HG03575 (cell line): Measurements from ENCODE around the gene CECR2.
"Not testable (repeated sequence)": the region's sequence is repeated elsewhere in the genome, so short reads cannot be mapped to it uniquely, and the experiment has no call there.

Experiments used
- ATAC-seq: cut with Tn5 transposase; IDR thresholded peaks from one replicate; pipeline ENCODE4 v1.9.1; 2021; ENCODE audit not compliant: unreplicated experiment, insufficient number of reproducible peaks, low FRiP score; ENCODE audit errors: extremely low read depth

Gene CECR2

DNA sequence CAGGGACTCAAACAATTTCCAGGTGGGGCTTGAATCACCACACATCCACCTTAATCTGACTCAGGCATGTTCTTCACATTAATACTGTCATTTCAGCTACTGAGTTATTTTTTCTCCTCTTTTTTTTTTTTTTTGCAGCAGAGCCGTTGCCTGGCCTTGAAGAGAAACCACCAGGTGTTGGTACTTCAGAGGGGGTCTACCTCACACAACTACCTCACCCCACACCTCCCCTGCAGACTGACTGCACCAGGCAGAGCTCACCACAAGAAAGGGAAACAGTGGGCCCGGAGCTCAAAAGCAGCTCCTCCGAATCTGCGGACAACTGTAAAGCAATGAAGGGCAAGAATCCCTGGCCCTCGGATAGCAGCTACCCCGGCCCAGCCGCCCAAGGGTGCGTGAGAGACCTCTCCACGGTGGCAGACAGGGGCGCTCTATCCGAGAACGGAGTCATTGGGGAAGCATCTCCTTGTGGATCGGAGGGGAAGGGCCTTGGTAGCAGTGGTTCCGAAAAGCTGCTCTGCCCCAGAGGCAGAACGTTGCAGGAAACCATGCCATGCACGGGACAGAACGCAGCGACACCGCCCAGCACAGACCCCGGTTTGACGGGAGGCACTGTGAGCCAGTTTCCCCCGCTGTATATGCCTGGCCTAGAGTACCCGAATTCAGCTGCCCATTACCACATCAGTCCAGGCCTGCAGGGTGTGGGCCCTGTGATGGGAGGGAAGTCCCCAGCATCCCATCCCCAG lies 178.9 kb downstream of the CECR2 start:
- ATAC-seq = no peak

GRCh38 chr22:17548756-17549035 lies 179.4 kb downstream of the CECR2 start:
- ATAC-seq = no peak

DNA sequence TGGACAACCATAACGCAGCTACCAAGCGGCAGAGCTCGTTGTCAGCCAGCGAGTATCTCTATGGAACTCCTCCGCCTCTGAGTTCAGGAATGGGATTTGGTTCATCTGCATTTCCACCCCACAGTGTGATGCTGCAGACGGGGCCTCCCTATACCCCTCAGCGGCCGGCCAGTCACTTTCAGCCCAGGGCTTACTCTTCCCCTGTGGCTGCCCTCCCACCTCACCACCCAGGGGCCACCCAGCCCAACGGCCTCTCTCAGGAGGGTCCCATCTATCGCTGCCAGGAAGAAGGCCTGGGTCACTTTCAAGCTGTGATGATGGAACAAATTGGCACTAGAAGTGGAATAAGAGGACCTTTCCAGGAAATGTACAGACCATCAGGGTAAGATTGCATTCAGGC lies 179.9 kb downstream of the CECR2 start:
- ATAC-seq = no peak

DNA sequence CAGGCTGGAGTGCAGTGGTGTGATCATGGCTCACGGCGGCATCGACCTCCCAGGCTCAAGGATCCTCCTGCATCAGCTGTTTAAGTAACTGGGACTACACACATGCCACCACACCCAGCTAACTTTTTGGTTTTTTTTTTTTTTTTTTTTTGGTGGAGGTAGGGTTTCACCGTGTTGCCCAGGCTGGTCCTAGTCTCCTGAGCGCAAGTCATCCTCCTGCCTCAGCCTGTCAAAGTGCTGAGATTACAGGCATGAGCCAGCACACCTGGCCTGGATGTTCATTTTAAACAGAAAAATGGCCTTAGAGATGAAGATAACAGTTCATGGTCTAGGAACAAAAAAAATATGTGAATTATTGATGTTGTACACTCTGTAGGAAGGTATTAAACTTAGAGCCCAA lies 180.4 kb downstream of the CECR2 start:
- no peak for ATAC-seq

DNA sequence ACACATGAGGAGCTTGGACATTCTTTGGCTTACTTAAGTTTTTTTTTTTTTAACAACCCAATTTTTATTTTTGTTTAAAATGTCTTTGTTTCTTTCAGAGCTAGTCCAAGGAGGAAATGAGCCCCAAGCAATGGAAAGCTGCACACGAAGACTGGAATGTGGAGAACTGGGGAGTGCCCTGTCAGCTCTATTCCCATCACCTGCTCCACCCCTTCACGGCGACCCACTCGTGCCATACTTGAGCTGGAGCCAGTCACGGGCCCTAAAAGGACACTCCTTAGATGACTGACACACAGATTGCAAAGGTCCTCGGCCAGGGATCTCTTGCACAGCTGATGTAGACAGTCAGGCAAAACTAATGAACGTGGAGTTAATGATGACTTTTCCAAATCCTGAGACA lies 183.5 kb downstream of the CECR2 start:
- no peak for ATAC-seq

- ATAC-seq = no peak
Observed at GRCh38 chr22:17554814-17555213, 185.6 kb downstream of the CECR2 start.

DNA sequence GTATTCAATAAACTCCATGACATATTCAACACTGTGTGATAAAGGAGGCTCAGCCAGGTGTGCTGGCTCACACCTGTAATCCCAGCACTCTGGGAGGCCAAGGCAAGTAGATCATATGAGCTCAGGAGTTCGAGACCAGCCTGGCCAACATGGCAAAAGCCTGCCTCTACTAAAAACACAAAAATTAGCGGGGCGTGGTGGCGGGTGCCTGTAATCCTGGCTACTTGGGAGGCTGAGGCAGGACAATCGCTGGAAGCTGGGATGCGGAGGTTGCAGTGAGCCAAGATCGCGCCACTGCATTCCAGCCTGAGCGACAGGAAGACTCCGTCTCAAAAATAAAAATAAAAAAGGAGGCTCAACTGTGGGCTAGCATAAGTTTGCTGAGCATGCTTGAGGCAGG lies 189.9 kb downstream of the CECR2 start:
- no peak for ATAC-seq

DNA sequence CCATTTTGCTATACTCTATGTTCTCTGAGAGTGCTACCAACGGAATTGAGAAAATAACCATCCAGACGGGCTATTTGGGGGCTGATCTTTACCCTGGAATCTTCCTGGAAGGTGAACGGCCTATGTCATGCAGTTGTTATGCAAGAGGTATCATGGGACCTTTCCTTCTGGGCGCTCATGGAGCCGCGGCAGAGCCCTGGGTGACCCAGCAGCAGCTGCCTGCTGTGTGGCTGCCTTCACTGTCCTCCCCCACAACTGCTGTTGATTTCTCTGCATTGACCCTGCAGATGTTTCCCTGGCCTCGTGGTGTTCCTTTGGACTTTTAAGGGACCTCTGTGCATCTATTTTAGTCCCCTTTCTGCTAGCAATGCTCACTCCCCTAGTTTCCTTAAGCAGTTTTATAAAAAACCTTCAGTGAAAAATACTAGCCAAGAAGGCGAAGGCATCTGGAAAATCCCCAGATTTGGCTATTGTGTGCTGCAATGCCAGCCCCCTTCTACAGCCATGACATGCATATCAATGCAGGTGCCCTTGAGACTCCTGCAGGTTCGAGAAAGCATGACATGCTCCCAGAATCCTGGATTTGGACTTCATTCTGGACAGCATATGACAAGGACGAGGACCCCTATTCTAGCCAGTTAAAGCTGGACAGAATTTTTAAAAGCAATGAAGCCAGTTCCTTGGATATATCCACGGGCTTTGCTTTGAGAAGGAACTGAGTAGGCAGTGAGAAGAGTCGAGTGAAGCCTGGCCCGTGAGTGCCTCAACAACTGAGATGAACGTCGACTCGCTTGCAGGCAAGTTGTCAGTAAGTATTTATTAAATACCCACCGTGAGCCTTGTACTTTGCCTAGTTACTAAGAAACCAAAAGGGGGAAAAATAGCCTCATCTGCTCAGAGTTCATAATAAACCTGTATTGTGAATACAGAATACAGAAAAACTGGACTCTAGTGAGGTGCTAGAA lies 193.9 kb downstream of the CECR2 start, which contains the start of gene SLC25A18:
Gene SLC25A18 (plus strand): TSS at position 593 of the 965 bp plus-strand sequence. CDS start 16,447 bp downstream, outside the sequence.
- ATAC-seq = no peak

GRCh38 chr22:17563936-17564391 lies 194.7 kb downstream of the CECR2 start:
- ATAC-seq = no peak

GRCh38 chr22:17566016-17566687 lies 196.9 kb downstream of the CECR2 start:
- not testable (repeated sequence) for ATAC-seq

GRCh38 chr22:17566776-17567175 lies 197.5 kb downstream of the CECR2 start:
- no peak for ATAC-seq

DNA sequence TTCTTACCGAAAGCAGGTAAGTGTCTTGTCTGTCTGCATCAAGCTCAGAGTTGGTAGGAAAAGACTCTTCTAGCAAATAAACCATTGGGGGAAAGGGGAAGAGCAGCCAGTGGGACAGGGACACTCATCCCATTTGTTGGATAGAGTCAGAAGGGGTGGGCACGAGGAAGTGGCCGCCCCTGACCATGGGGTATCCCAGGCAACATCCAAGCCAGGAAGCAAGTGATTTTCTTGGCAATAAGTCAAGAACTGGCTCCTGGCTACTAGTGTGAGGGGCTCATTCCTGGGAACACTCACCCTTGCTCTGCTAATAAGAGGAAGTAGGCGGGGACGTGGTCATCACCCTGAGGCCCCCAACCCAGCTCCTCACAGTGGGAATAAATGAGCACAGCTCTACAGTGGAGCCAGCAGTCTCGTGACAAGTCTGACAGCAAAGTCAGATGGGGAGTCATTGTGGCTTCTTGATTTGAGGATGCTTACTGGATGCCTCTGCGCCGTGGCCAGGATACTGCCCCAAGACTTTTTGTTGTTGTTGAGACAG lies 200.8 kb downstream of the CECR2 start:
- ATAC-seq = no peak

GRCh38 chr22:17570851-17571631 lies 201.8 kb downstream of the CECR2 start:
- ATAC-seq = no peak

GRCh38 chr22:17575151-17575550 lies 205.9 kb downstream of the CECR2 start:
- no peak for ATAC-seq

GRCh38 chr22:17575681-17576080 lies 206.4 kb downstream of the CECR2 start:
- no peak for ATAC-seq

DNA sequence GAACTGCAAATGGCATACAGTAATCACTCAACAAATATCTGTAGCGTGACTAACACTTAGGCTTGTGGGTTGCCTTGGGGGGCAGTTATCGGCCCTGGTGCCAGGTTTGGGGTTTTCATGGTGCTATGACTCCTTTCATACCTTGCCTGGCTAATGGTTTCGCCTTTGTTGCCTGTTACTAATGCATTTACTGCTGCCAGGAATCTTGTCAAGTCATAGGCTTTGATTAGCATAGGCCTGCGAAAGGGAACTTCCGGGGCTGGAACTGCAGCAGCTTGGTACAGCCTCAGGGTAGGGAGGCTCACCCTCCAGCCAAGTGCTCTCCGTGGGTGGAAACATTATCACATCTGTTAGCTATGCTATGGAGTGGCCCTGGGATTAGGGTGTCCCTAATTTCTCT lies 207.2 kb downstream of the CECR2 start:
- no peak for ATAC-seq

- ATAC-seq = no peak
Observed at GRCh38 chr22:17578136-17578754, 209.0 kb downstream of the CECR2 start.

GRCh38 chr22:17579535-17579981 lies 210.3 kb downstream of the CECR2 start:
- no peak for ATAC-seq
